GM23248 (cell line): ENCODE data around the gene TENM4.

Experiments
- EZH2 ChIP-seq: fragments of 200-600 bp; sonication (generic); IDR thresholded peaks from 2 replicates; pipeline ENCODE4 v1.6.1; 2018; ENCODE audit warnings: antibody characterized with exemption, mild to moderate bottlenecking; ENCODE audit not compliant: insufficient read depth, poor library complexity, severe bottlenecking
- EZH2phosphoT487 ChIP-seq: fragments of 200-600 bp; sonication (generic); IDR thresholded peaks from 2 replicates; pipeline ENCODE4 v1.6.1; 2018; ENCODE audit warnings: antibody characterized with exemption, moderate library complexity, mild to moderate bottlenecking, low read depth; ENCODE audit not compliant: insufficient read depth

DNA sequence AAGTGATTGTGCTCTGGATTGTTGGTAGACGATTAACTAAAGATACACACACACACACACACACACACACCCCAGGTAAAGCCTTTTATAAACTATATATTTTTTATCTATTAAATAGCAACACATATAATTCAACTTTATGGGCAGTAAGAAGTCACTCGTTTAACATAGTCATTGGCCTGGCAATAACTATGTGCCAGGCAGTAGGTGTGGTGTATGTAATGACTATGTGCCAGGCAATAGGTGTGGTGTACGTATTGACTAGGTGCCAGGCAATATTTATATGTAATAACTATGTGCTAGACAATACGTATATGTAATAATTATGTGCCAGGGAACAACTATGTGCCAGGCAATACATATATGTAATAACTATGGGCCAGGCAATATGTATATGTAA is 40.0 kb upstream of the TENM4 start:
- TF ChIP-seq EZH2 (no peak), EZH2phosphoT487 (no peak)
